ENCODE data around the gene SYT10.
"Not testable (repeated sequence)": the region's sequence is repeated elsewhere in the genome, so short reads cannot be mapped to it uniquely, and the experiment has no call there.

DNA sequence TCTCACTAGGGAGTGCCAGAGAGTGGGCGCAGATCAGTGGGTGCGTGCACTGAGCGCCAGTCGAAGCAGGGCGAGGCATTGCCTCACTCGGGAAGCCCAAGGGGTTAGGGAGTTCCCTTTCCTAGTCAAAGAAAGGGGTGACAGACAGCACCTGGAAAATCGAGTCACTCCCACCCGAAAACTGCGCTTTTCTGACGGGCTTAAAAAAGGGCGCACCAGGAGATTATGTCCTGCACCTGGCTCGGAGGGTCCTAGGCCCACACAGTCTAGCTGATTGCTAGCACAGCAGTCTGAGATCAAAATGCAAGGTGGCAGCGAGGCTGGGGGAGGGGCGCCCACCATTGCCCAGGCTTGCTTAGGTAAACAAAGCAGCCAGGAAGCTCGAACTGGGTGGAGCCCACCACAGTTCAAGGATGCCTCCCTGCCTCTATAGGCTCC lies 107.6 kb downstream of the SYT10 start:
- TF ChIP-seq, protein P1, sequence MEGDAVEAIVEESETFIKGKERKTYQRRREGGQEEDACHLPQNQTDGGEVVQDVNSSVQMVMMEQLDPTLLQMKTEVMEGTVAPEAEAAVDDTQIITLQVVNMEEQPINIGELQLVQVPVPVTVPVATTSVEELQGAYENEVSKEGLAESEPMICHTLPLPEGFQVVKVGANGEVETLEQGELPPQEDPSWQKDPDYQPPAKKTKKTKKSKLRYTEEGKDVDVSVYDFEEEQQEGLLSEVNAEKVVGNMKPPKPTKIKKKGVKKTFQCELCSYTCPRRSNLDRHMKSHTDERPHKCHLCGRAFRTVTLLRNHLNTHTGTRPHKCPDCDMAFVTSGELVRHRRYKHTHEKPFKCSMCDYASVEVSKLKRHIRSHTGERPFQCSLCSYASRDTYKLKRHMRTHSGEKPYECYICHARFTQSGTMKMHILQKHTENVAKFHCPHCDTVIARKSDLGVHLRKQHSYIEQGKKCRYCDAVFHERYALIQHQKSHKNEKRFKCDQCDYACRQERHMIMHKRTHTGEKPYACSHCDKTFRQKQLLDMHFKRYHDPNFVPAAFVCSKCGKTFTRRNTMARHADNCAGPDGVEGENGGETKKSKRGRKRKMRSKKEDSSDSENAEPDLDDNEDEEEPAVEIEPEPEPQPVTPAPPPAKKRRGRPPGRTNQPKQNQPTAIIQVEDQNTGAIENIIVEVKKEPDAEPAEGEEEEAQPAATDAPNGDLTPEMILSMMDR (IDR thresholded peaks at IDR 0.05): not testable (repeated sequence)
- not testable (repeated sequence) for TF ChIP-seq EZH2phosphoT487 (IDR thresholded peaks at IDR 0.05)
